H1 (cell line): ENCODE data around the gene PLXNB2. TPM values are rescaled to one million over a fixed set of nuclear protein-coding genes. Genes with fewer than 3 reads are reported as not detected.
A peak's percentile ranks its signal among the peaks of the same experiment; 100 is the strongest.

Source experiments
- ASH2L ChIP-seq: fragments of 200-600, 300-600 bp; sonication (generic); IDR thresholded peaks from one replicate; pipeline ENCODE4 v1.7.1; 2017; ENCODE audit warnings: low read length
- BACH1 ChIP-seq: IDR thresholded peaks from 2 replicates; pipeline ENCODE4 v1.6.1; 2012; ENCODE audit warnings: low read length, improper control_type of control experiment
- CBX8 ChIP-seq: fragments of 300-800, 300-1000 bp; sonication (generic); IDR thresholded peaks from 2 replicates; pipeline ENCODE4 v1.7.1; 2016; ENCODE audit warnings: low read depth, low read length, borderline replicate concordance
- CTBP2 ChIP-seq: IDR thresholded peaks from 2 replicates; pipeline ENCODE4 v1.7.0; 2011; ENCODE audit warnings: borderline replicate concordance, mild to moderate bottlenecking, moderate library complexity, mixed read lengths, low read length; ENCODE audit not compliant: insufficient read depth, insufficient read length
- EP300 ChIP-seq, 2 experiments: IDR thresholded peaks; 1 replicate in 1 of 2; 2 replicates in 1 of 2; pipeline ENCODE4 v1.6.1; 2011 to 2012; ENCODE audit warnings: low read depth in 2 of 2, low read length in 2 of 2, mild to moderate bottlenecking in 2 of 2, borderline replicate concordance in 1 of 2, inconsistent platforms in 1 of 2, moderate library complexity in 1 of 2
- HDAC6 ChIP-seq: IDR thresholded peaks from one replicate; pipeline ENCODE4 v1.7.1; 2012; ENCODE audit warnings: low read depth, mild to moderate bottlenecking, inconsistent platforms, low read length, moderate library complexity
- JUN ChIP-seq: IDR thresholded peaks from 2 replicates; pipeline ENCODE4 v1.6.1; 2011; ENCODE audit warnings: low read depth, mild to moderate bottlenecking, improper control_type of control experiment, low read length
- JUND ChIP-seq: IDR thresholded peaks from 2 replicates; pipeline ENCODE4 v1.6.1; 2011; ENCODE audit warnings: mild to moderate bottlenecking, improper control_type of control experiment, low read length
- KDM5A ChIP-seq: fragments of 200-600 bp; IDR thresholded peaks from 2 replicates; pipeline ENCODE4 v1.7.1; 2012; ENCODE audit warnings: mild to moderate bottlenecking, low read length, inconsistent platforms, mixed read lengths
- NANOG ChIP-seq: IDR thresholded peaks from 2 replicates; pipeline ENCODE4 v1.6.1; 2011; ENCODE audit warnings: low read length, low read depth, mild to moderate bottlenecking, inconsistent platforms; ENCODE audit not compliant: insufficient read depth, poor library complexity, severe bottlenecking
- NRF1 ChIP-seq: IDR thresholded peaks from 2 replicates; pipeline ENCODE4 v1.6.1; 2011; ENCODE audit warnings: mild to moderate bottlenecking, low read depth, low read length, improper control_type of control experiment
- PHF8 ChIP-seq: fragments of 200-600 bp; sonication (generic); conservative IDR thresholded peaks from 2 replicates; pipeline ENCODE4 v1.7.1; 2012; ENCODE audit warnings: low read depth, mild to moderate bottlenecking, inconsistent platforms, low read length, moderate library complexity
- POLR2A ChIP-seq, 2 experiments: IDR thresholded peaks; 1 replicate in 1 of 2; 2 replicates in 1 of 2; pipeline ENCODE4 v1.6.1; 2011; ENCODE audit warnings: low read depth in 2 of 2, low read length in 2 of 2, mild to moderate bottlenecking in 2 of 2; ENCODE audit errors: control extremely low read depth in 1 of 2
- POLR2AphosphoS5 ChIP-seq: IDR thresholded peaks from 2 replicates; pipeline ENCODE4 v1.6.1; 2011; ENCODE audit warnings: low read depth, low read length
- POU5F1 ChIP-seq: IDR thresholded peaks from 2 replicates; pipeline ENCODE4 v1.6.1; 2011; ENCODE audit warnings: low read depth, mild to moderate bottlenecking, low read length, moderate library complexity
- RBBP5 ChIP-seq: IDR thresholded peaks from 2 replicates; pipeline ENCODE4 v1.7.1; 2012; ENCODE audit warnings: low read depth, mild to moderate bottlenecking, inconsistent platforms, low read length, moderate library complexity, borderline replicate concordance
- RNF2 ChIP-seq: fragments of 200-900, 300-1000 bp; sonication (generic); IDR thresholded peaks from 2 replicates; pipeline ENCODE4 v1.7.1; 2016; ENCODE audit warnings: borderline replicate concordance, low read depth, mild to moderate bottlenecking, antibody characterized with exemption, low read length; ENCODE audit not compliant: poor library complexity, severe bottlenecking; ENCODE audit errors: missing control alignments
- SIX5 ChIP-seq: IDR thresholded peaks from 2 replicates; pipeline ENCODE4 v1.6.1; 2011; ENCODE audit warnings: mild to moderate bottlenecking, low read depth, low read length
- TAF7 ChIP-seq: optimal IDR thresholded peaks from 2 replicates; pipeline ENCODE3; 2011; ENCODE audit warnings: low read depth, mild to moderate bottlenecking, inconsistent platforms, low read length, moderate library complexity, borderline replicate concordance
- TCF12 ChIP-seq: IDR thresholded peaks from 2 replicates; pipeline ENCODE4 v1.6.1; 2011; ENCODE audit warnings: low read depth, mild to moderate bottlenecking, low read length
- USF2 ChIP-seq: IDR thresholded peaks from 2 replicates; pipeline ENCODE4 v1.6.1; 2011; ENCODE audit warnings: low read length, improper control_type of control experiment
- ZNF274 ChIP-seq: IDR thresholded peaks from 2 replicates; pipeline ENCODE4 v1.7.0; 2012; ENCODE audit warnings: low read length, borderline replicate concordance; ENCODE audit errors: extremely low read depth
- polyA plus RNA-seq, 7 experiments: library from polyadenylated mRNA; depleted of rRNA in 3 of 7; stranded (reverse) in 5 of 7; unstranded in 2 of 7; fragments of >200 nt in 5 of 7; fragments of 200-250 nt in 2 of 7; gene quantifications; 1 replicate in 5 of 7; 2 replicates in 1 of 7; 4 replicates in 1 of 7; pipeline versions ENCODE4 v1.2.1 to v1.2.3, GENCODE V29; 2011 to 2013; ENCODE audit warnings: missing spikeins in 2 of 7, mixed read lengths in 2 of 7
- total RNA-seq: library from RNA; stranded (reverse); fragmentation: NEBNext Ultra II Directional; extraction: Animal tissue kit (Norgen Biotek cat#: 25700); gene quantifications from 2 replicates; pipeline ENCODE4 v1.2.1, GENCODE V29; 2021

PLXNB2 gene
- total and polyA plus RNA-seq, 2 of the 8 experiments (the other 6 are each of a cell fraction or from before 2014, with no cell fraction given) = 58.3 to 92.8 TPM

- TF ChIP-seq CBX8 = no peak
- TF ChIP-seq CTBP2 = no peak
- no peak for TF ChIP-seq POLR2AphosphoS5
- 0 out of 2 replicates have a peak, but pooled peaks have one; percentile 10 for TF ChIP-seq BACH1
- TF ChIP-seq TAF7 = peak; percentile 31
- TF ChIP-seq PHF8 = peak; percentile 80
- no peak for TF ChIP-seq NANOG
- no peak for TF ChIP-seq ZNF274
- no peak for TF ChIP-seq USF2
- TF ChIP-seq RNF2 = no peak
- TF ChIP-seq KDM5A = no peak
- no peak for TF ChIP-seq HDAC6
- peak in 1 of 2 experiments; percentile 72; a peak in 2 of 3 replicates for TF ChIP-seq POLR2A (IDR thresholded peaks at IDR 0.05; ENCODE audit: control extremely low read depth in 1 of 2, low read depth in 2 of 2, low read length in 2 of 2)
- no peak for TF ChIP-seq POU5F1
- TF ChIP-seq SIX5 = no peak
- TF ChIP-seq NRF1 = no peak
- TF ChIP-seq EP300 (IDR thresholded peaks at IDR 0.05; ENCODE audit: borderline replicate concordance in 1 of 2, low read depth in 2 of 2, low read length in 2 of 2) = no peak
- no peak for TF ChIP-seq JUND
- no peak for TF ChIP-seq JUN
- TF ChIP-seq ASH2L = peak; percentile 55
- TF ChIP-seq RBBP5 = no peak; the same call in 1 of the 2 replicates
- no peak for TF ChIP-seq TCF12
These were observed 35.5 kb upstream of the PLXNB2 start, which contains the start of gene PPP6R2 (continued) for GRCh38 chr22:50342651-50343540.
